Stimulated activated naive CD8-positive, alpha-beta T cell treated with anti-CD3 and anti-CD28 coated beads, Interleukin-15, Interleukin-2, amounts not matched to agents 100 ng/mL and 50 ng/mL, for 24 hours (primary cell): ENCODE results near the gene TOP3B.

Source experiments
- H3K27ac Mint-ChIP-seq: one replicate; pipeline ENCODE4 v1.8.0; 2021; ENCODE audit warnings: mild to moderate bottlenecking, mixed read lengths
- H3K27me3 Mint-ChIP-seq: one replicate; pipeline ENCODE4 v1.8.0; 2021; ENCODE audit warnings: mixed read lengths
- H3K36me3 Mint-ChIP-seq: one replicate; pipeline ENCODE4 v1.8.0; 2021; ENCODE audit warnings: low read depth, mixed read lengths
- H3K4me1 Mint-ChIP-seq: one replicate; pipeline ENCODE4 v1.8.0; 2021; ENCODE audit warnings: low read depth, mixed read lengths
- H3K4me3 Mint-ChIP-seq: one replicate; pipeline ENCODE4 v1.8.0; 2021; ENCODE audit warnings: mild to moderate bottlenecking, mixed read lengths
- H3K9me3 Mint-ChIP-seq: one replicate; pipeline ENCODE4 v1.8.0; 2021; ENCODE audit warnings: mixed read lengths

TOP3B gene

DNA sequence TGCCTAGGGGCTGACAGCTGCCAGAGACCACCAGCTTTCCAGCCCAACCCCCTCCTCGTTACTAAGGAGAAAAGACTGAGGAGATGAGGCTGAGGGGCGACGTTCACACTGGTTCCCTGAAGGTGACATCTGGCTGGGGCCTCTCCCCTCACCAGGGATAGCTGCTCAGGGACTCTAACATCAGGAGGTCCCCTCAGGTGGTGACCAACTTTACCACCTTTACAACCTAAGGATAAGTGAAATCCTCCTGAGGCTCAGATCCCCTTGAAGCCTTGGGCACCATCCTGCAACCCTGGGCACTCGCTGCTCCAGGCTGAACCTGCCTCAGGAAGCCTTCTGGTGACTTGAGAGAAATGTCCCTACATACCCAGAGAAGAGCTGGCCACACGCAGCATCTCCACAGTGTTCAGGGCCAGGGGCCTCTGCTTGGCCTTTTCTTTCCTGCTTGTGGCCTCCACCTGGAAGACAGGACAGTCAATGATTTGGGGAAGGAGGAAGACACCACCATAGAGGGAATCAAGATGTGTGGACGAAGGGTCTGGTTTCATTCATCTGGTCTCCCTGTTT, 17.6 kb downstream of the TOP3B start:
- H3K27me3 Mint-ChIP-seq: no peaks in the 10 kb centered on the region
- no peak overlapping the region for H3K4me3 Mint-ChIP-seq
- no peaks in the 10 kb centered on the region for H3K9me3 Mint-ChIP-seq
- no peak overlapping the region for H3K27ac Mint-ChIP-seq
- no peaks in the 10 kb centered on the region for H3K4me1 Mint-ChIP-seq
- peaks cover 40% of the 10 kb centered on the region for H3K36me3 Mint-ChIP-seq

DNA sequence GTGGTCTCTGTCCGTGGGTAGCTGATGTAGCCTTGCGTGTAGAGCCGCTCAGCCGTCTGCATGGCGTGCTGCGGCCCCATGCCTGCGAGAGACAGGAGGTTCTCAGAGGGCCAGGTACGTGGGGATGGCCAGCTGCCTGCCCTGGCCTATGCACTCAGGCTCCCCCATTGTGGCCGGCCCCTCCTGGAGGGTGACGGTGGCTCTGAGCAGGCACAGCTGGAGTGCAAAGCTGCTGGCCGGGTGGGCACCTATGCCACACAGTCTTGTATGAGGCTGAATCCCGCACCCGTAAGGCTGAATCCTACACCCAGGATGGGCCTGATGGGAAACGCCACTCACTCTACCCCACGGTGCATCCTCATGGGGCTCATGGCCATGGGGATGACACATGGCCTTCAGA, 18.4 kb downstream of the TOP3B start:
- no peaks in the 10 kb centered on the region for H3K9me3 Mint-ChIP-seq
- no peaks in the 10 kb centered on the region for H3K27me3 Mint-ChIP-seq
- peaks cover 40% of the 10 kb centered on the region for H3K36me3 Mint-ChIP-seq
- H3K4me1 Mint-ChIP-seq: no peaks in the 10 kb centered on the region
- H3K4me3 Mint-ChIP-seq: no peak overlapping the region
- H3K27ac Mint-ChIP-seq: no peak overlapping the region

- Mint-ChIP-seq H3K9me3 (no peaks in the 10 kb centered on the region), H3K27ac (no peak overlapping the region), H3K36me3 (peaks cover 38% of the 10 kb centered on the region), H3K4me1 (no peaks in the 10 kb centered on the region), H3K4me3 (no peak overlapping the region), H3K27me3 (no peaks in the 10 kb centered on the region)
Observed at GRCh38 chr22:21963790-21964211, 18.8 kb downstream of the TOP3B start.

DNA sequence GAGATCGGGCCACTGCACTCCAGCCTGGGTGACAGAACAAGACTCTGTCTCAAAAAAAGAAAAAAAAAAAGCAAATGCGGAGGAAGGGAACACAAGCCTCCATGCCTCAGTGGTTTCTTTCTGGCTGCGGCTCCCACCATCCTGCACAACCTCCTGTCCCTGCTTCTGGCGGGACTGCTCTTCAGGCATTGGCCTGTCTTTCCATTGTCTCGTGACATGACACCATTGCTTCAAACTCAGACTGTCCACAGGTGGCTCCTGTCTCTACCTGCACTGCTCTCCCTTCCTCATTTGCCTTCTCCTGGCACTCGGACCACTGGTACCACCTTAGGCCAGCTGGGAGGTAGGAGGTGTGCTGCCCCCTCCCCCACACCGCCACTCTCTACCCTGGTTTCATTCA, 19.3 kb downstream of the TOP3B start:
- H3K4me3 Mint-ChIP-seq: no peak overlapping the region
- H3K27ac Mint-ChIP-seq: no peak overlapping the region
- peaks cover 38% of the 10 kb centered on the region for H3K36me3 Mint-ChIP-seq
- no peaks in the 10 kb centered on the region for H3K9me3 Mint-ChIP-seq
- no peaks in the 10 kb centered on the region for H3K27me3 Mint-ChIP-seq
- H3K4me1 Mint-ChIP-seq: no peaks in the 10 kb centered on the region

DNA sequence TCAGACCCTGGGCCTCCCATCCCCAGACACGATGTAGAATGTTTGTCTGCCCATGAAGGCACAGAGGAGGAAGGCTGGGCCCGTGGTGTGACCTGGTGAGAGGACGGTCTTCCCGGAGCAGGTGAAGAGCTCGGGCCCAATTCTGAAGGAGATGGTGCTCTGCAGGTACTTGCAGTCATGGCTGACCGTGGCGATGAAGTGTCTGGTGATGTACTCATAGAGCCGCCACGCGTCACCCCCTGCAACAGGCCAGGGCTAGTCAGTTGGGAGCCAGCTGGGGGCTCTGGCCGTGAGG, 20.0 kb downstream of the TOP3B start:
- Mint-ChIP-seq H3K4me1 (no peaks in the 10 kb centered on the region), H3K4me3 (no peak overlapping the region), H3K27ac (no peak overlapping the region), H3K36me3 (peaks cover 38% of the 10 kb centered on the region), H3K9me3 (no peaks in the 10 kb centered on the region), H3K27me3 (no peaks in the 10 kb centered on the region)

DNA sequence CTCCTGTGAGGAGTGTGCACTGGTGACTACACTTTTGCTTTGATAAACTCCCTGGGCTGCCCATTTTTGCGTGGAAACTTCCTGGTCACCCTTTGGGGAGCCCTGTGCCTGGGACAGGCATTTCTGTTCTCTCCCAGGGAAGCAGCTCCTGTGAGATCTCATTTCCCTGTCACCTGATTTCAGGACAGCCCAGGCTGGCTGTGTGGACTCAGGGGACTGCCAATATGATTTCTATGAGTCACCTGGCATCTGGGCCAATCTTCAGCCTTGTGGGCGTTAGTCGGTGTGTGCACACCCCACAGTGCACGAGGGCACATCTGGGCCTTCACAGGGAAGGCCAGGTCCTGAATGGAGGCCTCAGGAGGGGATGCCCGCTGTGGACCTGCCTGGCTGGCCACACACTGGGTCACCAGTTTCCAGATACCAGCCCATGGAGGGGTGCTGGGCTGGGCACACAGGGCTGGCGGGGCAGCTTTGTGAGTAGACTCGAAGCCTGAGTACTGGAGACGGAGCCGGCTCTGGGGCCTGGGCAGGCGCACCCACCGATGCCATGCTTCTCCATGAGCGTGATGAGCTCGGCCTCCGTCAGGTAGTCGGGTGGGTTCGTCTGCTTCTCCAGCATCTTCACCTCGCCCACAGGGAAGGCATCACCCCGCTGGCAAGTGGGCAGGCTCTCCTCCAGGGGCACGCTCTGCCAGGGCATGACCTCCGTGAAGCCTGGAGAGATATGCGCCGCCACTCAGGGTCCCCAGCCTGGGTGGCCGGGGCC, 20.5 kb downstream of the TOP3B start:
- H3K4me3 Mint-ChIP-seq: no peak overlapping the region
- no peaks in the 10 kb centered on the region for H3K27me3 Mint-ChIP-seq
- no peak overlapping the region for H3K27ac Mint-ChIP-seq
- no peaks in the 10 kb centered on the region for H3K4me1 Mint-ChIP-seq
- H3K9me3 Mint-ChIP-seq: no peaks in the 10 kb centered on the region
- H3K36me3 Mint-ChIP-seq: peaks cover 33% of the 10 kb centered on the region

DNA sequence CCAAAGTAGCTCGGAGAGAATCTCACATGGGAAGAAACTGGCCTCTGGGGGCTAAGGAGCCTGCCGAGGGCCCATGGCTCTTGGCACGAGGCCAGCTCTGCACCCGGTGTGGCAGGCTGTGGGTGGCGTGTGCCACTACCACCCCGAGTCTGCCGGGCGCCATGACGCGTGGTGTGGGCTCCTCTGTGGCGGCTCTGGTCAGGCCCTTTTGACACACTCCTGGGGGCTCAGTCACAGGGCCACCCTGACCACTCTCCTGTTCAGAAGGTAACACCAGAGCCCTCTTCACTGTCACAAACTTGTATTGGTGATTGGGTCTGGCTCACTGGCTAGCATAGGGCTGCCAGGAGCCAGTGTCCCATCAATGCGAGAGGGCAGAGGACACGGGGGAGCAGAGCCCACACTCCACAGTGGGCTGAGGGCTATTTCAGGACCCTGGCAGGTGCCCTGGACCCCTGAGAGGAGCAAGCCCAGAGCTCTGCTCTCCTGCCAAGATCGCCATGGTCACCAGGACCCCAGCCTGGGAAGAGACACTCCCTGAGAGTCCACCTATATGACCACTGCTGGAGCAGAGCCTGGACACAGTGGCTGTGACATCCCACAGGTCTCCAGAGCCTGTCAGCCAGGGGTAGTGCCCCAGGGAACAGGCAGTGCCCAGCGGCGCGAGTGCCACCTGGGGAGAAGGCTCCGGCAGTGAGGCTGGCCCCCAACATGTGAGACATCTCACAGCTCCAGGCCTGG, 21.3 kb downstream of the TOP3B start:
- no peak overlapping the region for H3K27ac Mint-ChIP-seq
- no peaks in the 10 kb centered on the region for H3K4me1 Mint-ChIP-seq
- no peaks in the 10 kb centered on the region for H3K27me3 Mint-ChIP-seq
- H3K36me3 Mint-ChIP-seq: peaks cover 25% of the 10 kb centered on the region
- no peaks in the 10 kb centered on the region for H3K9me3 Mint-ChIP-seq
- no peak overlapping the region for H3K4me3 Mint-ChIP-seq

DNA sequence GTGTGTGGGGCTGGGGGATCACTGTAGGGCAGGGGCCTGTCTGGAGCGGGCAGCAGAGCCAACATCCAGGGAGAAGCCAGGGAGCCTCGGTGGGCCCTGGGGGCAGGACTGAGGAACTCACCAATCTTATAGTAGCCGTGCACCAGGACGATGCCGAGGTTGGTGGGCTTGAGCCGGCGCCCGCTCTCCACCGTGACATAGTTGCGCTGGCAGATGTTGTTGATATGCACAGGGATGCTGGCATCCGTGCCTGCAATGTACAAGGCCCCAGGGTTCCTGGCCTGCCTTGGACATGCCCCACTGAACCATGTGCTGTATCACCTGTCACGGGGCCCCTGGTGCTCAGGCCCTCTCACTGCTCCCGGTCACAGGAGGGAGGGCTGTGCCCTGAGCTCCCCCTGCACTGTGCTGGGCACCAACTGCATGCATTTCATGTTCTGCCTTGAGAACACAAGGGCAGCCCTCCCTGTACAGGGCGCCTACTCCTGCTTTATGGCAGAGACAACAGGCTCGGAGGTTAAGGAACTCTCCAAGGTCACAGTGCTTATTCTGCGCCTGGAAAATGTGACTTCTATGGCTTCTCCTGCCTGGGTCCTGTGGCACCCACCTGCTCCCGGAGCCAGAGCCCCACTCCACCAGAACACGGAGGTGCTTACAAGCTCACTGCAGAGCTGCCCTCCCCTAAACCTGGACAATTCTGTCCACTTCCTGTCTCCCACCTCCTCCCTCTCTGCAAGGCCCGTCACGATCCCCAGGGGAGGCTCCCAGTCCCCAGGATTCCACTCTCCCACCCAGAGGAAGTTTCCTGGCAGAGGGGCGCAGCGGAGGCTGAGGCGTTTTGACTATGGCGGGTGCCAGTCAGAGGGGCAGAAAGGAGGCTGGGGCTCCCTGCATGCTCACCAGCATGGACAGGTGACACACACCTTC, 22.1 kb downstream of the TOP3B start:
- Mint-ChIP-seq H3K4me3 (no peak overlapping the region), H3K4me1 (no peaks in the 10 kb centered on the region), H3K27me3 (no peaks in the 10 kb centered on the region), H3K36me3 (peaks cover 21% of the 10 kb centered on the region), H3K9me3 (no peaks in the 10 kb centered on the region), H3K27ac (no peak overlapping the region)

GRCh38 chr22:21959274-21960074, 23.1 kb downstream of the TOP3B start:
- Mint-ChIP-seq H3K4me1 (no peaks in the 10 kb centered on the region), H3K27ac (no peak overlapping the region), H3K27me3 (no peaks in the 10 kb centered on the region), H3K9me3 (no peaks in the 10 kb centered on the region), H3K36me3 (peaks cover 16% of the 10 kb centered on the region), H3K4me3 (no peak overlapping the region)

GRCh38 chr22:21958360-21959273, 24.0 kb downstream of the TOP3B start:
- Mint-ChIP-seq H3K27me3 (no peaks in the 10 kb centered on the region), H3K9me3 (no peaks in the 10 kb centered on the region), H3K4me3 (no peak overlapping the region), H3K27ac (no peak overlapping the region), H3K36me3 (peaks cover 14% of the 10 kb centered on the region), H3K4me1 (no peaks in the 10 kb centered on the region)

DNA sequence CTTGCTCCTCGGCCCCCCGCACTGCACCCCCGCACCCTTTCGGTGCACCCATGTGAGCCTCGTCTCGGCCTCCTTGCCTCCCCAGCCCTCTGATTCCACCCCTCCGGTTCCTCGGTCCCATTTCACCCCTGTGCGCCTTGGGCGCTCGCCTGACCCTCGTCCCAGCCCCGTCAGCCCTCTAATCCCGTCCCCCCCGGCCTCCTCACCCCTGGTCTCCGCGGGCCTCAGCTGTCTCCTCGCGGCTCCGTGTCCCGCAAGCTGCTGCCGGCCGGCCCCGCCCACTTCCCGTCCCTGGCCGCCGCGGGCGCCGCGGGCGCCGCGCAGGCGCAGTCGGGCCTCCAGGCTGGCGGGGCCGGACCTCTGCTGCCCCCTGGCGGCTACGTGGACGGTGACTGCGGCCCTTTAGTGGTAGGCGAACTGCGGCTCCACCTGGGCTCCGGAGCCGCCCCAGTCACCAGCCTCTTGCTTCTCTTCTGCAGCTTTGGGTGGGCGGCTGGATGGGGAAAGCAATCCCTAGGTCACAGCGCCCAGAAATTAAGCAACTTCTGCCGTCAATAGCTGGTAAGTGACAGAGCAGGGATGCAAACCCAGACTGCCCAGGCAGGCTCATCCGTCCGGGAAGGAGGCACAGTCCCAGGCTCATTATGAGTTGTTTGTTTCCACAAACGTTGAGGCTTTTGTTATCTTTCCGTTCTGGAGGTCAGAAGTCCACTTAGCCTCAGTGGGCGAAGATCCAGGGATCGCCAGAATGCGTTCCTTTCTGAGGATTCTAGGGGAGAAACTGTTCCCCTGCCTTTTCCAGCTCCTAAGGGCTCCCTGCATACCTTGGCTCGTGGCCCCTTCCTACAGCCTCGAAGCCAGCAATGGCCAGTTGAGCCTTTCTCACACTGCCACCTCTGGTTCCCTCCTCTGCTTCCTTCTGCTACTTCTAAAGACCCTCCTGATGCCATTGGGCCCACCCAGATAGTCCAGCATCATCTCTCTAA, 29.7 kb downstream of the TOP3B start, which contains the start of gene PPM1F:
Gene PPM1F, minus strand, starts transcription at position 263 of the 986 bp plus-strand sequence. CDS start 6,800 bp downstream, outside the sequence.
- Mint-ChIP-seq H3K4me1 (peaks cover 29% of the 10 kb centered on the region), H3K4me3 (peak within 1 kb of the TSS; percentile 83)

GRCh38 chr22:21951931-21952465, 30.6 kb downstream of the TOP3B start:
- Mint-ChIP-seq H3K9me3 (no peaks in the 10 kb centered on the region), H3K27ac (peak overlapping the region; percentile 47)

More for the DNA sequence above, 29.7 kb downstream of the TOP3B start, which contains the start of gene PPM1F:
- Mint-ChIP-seq H3K36me3 (peaks cover 4% of the 10 kb centered on the region), H3K27ac (peak within 1 kb of the TSS; percentile 77), H3K27me3 (no peaks in the 10 kb centered on the region), H3K9me3 (no peaks in the 10 kb centered on the region)

More at GRCh38 chr22:21951931-21952465, 30.6 kb downstream of the TOP3B start:
- no peaks in the 10 kb centered on the region for H3K27me3 Mint-ChIP-seq
- peaks cover 31% of the 10 kb centered on the region for H3K4me1 Mint-ChIP-seq
- peaks cover 4% of the 10 kb centered on the region for H3K36me3 Mint-ChIP-seq
- H3K4me3 Mint-ChIP-seq: peak overlapping the region; percentile 83
